PFSK-1 (cell line): ENCODE results near the gene SAMD4A.

Experiments used
- FOXP2 ChIP-seq: optimal IDR thresholded peaks from 2 replicates; pipeline ENCODE3; 2011; ENCODE audit warnings: borderline replicate concordance, control low read depth, inconsistent platforms; ENCODE audit not compliant: insufficient read depth; ENCODE audit errors: extremely low read length, extremely low read depth
- POLR2AphosphoS5 ChIP-seq: IDR thresholded peaks from 2 replicates; pipeline ENCODE4 v1.6.1; 2012; ENCODE audit warnings: low read depth, mild to moderate bottlenecking, control low read depth, low read length, moderate library complexity
- SIN3A ChIP-seq: IDR thresholded peaks from 2 replicates; pipeline ENCODE4 v1.6.1; 2012; ENCODE audit warnings: mild to moderate bottlenecking, low read length, moderate library complexity, borderline replicate concordance; ENCODE audit not compliant: insufficient read depth
- TAF1 ChIP-seq: IDR thresholded peaks from 2 replicates; pipeline ENCODE4 v1.6.1; 2012; ENCODE audit warnings: low read length, control low read depth, borderline replicate concordance; ENCODE audit not compliant: insufficient read depth
- TF ChIP-seq, protein P1 (sequence below), 2 experiments: IDR thresholded peaks; 2 replicates each; pipeline versions ENCODE4 v1.6.1 to v1.8.0; 2011 to 2012; ENCODE audit warnings: low read depth in 2 of 2, low read length in 2 of 2, control low read depth in 1 of 2, inconsistent platforms in 1 of 2, mild to moderate bottlenecking in 1 of 2, moderate library complexity in 1 of 2; ENCODE audit not compliant: insufficient read depth in 1 of 2

SAMD4A gene

GRCh38 chr14:54758041-54758440 lies 191.1 kb downstream of the SAMD4A start:
- TF ChIP-seq SIN3A = no peak
- no peak for TF ChIP-seq TAF1
- no peak for TF ChIP-seq FOXP2
- TF ChIP-seq, protein P1, sequence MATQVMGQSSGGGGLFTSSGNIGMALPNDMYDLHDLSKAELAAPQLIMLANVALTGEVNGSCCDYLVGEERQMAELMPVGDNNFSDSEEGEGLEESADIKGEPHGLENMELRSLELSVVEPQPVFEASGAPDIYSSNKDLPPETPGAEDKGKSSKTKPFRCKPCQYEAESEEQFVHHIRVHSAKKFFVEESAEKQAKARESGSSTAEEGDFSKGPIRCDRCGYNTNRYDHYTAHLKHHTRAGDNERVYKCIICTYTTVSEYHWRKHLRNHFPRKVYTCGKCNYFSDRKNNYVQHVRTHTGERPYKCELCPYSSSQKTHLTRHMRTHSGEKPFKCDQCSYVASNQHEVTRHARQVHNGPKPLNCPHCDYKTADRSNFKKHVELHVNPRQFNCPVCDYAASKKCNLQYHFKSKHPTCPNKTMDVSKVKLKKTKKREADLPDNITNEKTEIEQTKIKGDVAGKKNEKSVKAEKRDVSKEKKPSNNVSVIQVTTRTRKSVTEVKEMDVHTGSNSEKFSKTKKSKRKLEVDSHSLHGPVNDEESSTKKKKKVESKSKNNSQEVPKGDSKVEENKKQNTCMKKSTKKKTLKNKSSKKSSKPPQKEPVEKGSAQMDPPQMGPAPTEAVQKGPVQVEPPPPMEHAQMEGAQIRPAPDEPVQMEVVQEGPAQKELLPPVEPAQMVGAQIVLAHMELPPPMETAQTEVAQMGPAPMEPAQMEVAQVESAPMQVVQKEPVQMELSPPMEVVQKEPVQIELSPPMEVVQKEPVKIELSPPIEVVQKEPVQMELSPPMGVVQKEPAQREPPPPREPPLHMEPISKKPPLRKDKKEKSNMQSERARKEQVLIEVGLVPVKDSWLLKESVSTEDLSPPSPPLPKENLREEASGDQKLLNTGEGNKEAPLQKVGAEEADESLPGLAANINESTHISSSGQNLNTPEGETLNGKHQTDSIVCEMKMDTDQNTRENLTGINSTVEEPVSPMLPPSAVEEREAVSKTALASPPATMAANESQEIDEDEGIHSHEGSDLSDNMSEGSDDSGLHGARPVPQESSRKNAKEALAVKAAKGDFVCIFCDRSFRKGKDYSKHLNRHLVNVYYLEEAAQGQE (IDR thresholded peaks at IDR 0.05; ENCODE audit: insufficient read depth in 1 of 2, low read depth in 2 of 2, low read length in 2 of 2) = no peak
- no peak for TF ChIP-seq POLR2AphosphoS5

DNA sequence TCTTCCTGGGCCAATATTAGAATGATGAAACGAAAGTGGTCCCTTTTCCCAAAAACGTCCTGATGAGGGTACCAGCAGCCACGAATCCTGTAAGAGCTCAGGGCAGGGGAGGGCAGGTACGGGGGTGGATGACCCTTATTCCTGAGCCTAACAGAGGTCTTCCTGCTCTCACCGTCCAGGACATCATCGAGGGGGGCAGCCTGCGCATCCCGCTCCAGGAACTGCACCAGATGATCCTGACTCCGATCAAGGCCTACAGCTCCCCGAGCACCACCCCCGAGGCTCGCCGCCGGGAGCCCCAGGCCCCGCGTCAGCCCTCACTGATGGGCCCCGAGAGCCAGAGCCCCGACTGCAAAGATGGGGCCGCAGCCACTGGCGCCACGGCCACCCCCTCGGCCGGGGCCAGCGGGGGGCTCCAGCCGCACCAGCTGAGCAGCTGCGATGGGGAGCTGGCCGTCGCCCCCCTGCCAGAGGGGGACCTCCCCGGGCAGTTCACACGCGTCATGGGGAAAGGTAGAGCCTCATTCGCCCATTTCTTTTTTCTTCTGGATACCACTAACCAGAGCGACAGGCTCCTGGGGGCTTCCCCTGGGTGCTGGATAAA lies 193.2 kb downstream of the SAMD4A start:
- TF ChIP-seq POLR2AphosphoS5 = no peak
- TF ChIP-seq SIN3A = no peak
- no peak for TF ChIP-seq TAF1
- TF ChIP-seq, protein P1 (IDR thresholded peaks at IDR 0.05; ENCODE audit: insufficient read depth in 1 of 2, low read depth in 2 of 2, low read length in 2 of 2) = no peak
- TF ChIP-seq FOXP2 = no peak

DNA sequence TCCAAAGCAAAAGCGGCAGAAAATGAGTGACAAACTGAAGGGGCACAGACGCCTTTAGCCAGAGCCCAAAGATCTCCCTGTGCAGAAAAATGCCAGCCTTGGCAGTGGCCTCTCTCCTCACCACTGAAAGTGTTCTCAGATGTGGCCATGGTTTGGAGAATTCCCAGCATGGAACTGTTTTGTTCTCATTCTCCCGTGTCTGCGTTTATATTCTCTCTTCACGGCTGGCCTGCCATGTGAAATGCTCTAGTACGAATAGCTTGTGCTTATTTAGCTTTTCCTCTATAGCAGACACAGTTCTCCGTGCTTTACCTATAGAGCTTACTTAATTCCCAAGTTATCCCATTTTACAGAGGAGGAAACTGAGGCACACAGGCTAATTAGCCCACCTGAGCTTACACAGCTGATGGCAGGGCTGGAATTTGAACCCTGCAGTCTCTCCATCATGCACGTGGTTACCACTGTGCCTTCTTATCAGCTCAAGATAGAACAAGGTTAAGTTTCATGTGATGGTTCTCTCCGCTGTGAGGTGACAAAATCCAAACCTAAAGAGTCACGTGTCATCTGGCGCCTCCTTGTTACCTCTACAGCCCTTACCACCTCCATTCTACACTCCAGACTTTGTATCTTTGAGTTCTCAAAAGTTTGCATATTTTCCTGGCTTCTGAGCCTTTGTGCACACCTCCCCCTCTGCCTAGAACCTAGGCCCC lies 194.1 kb downstream of the SAMD4A start:
- TF ChIP-seq TAF1 (no peak), FOXP2 (no peak)
- TF ChIP-seq, protein P1 (IDR thresholded peaks at IDR 0.05; ENCODE audit: insufficient read depth in 1 of 2, low read depth in 2 of 2, low read length in 2 of 2) = no peak

- TF ChIP-seq, protein P1 (IDR thresholded peaks at IDR 0.05; ENCODE audit: insufficient read depth in 1 of 2, low read depth in 2 of 2, low read length in 2 of 2) = no peak
- TF ChIP-seq TAF1 = no peak
- no peak for TF ChIP-seq SIN3A
- no peak for TF ChIP-seq FOXP2
Measured at GRCh38 chr14:54761835-54762234, 194.9 kb downstream of the SAMD4A start.

GRCh38 chr14:54762296-54762695 lies 195.4 kb downstream of the SAMD4A start:
- TF ChIP-seq, protein P1 (IDR thresholded peaks at IDR 0.05; ENCODE audit: insufficient read depth in 1 of 2, low read depth in 2 of 2, low read length in 2 of 2) = no peak
- TF ChIP-seq TAF1 = no peak
- TF ChIP-seq SIN3A = no peak
- TF ChIP-seq FOXP2 = no peak
- no peak for TF ChIP-seq POLR2AphosphoS5
